GM18511 (cell line): ENCODE results near the gene MFN1.

Experiments
- ATAC-seq: cut with Tn5 transposase; IDR thresholded peaks from one replicate; pipeline ENCODE4 v1.9.1; 2021; ENCODE audit warnings: mild to moderate bottlenecking, moderate library complexity; ENCODE audit not compliant: unreplicated experiment

MFN1 gene

DNA sequence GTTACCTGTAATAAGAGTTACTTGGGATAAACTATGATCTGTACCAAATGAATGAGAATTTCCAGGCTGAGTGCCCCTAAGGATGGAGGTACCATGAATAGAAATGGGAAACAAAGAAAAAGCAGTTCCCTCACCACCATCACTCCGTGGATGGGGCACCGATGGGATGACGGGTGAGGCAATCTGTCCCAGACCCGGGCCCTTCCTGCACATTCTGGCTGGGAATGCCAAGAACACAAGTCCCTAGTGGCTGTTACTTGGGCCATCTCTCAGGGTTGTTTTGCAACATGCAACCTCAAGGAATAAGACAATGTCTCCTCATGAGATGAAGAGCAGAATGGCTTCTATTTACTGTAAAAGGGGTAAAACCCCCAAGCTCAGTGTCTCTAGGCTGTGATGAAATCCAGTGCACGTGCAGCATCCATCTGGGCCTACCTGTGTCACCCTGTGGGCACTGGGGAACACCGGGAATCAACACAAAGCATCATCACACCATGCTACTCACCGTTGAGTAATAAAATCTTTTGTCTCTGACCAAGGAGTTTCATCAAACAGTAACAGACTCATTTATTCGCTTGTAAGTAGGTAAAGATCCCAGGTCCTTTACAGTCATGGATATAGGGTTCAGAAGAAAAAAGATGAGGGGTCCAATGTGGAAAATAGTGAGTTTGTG lies 81.5 kb downstream of the MFN1 start:
- no peak for ATAC-seq

DNA sequence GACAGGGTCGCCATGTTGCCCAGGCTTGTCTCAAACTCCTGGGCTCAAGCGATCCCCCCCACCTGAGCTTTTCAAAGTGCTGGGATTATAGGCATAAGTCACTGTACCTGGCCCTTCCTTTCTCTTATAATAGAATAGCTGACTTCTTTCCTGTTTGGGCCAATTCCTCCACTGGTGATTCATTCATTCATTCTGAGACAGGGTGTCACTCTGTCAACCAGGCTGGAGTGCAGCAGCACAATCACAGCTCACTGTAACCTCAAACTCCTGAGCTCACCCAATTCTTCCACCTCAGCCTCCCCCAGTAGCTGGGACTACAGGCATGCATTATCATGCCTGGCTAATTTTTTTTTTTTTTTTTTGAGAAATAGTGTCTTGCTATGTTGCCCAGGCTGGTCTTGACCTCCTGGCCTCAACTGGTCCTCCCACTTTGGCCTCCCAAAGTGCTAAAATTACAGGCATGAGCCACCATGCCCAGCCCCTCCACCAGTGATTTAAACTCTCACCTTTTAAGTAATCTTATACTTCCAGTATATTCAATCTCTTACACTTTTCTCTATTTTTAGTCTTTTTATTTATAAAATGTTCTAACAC lies 82.9 kb downstream of the MFN1 start:
- no peak for ATAC-seq

DNA sequence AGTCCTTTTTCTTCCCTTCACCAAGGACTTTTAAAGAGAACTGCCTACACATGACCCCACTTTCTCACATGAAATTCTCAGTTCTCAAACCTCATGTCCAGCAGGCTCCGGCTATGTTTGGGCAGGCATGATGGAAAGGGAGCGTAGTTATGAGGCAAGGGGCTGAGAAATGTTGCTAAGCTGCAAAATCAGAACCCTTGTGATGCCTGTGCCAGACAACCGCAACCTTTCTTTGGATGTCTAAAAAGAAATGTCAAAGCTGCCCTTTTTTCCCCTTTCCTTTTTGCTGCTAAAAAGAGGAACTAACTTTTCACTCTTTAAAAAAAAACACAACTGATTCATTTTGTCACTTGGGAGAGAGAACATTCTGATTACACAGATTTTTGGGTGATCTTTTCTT lies 84.5 kb downstream of the MFN1 start:
- ATAC-seq, result peak; percentile 71

DNA sequence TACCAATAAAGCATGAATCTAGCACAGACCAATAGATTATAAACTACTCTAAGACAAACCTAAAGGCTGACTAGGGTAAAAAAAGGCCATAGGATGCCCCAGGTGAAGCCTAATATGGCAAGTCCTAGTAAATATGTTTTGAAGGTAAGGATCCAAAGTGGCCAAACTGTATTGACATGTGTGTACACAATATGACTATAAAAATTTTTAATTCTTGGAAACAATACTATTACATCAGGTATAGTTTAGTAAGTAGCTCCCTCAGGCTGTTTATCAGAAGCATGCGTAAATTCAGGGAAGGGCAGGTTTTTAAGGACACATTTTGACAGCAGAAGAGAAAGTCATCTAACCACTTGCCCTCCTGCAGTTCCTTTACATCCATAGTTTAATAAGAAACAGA lies 84.9 kb downstream of the MFN1 start:
- no peak for ATAC-seq

DNA sequence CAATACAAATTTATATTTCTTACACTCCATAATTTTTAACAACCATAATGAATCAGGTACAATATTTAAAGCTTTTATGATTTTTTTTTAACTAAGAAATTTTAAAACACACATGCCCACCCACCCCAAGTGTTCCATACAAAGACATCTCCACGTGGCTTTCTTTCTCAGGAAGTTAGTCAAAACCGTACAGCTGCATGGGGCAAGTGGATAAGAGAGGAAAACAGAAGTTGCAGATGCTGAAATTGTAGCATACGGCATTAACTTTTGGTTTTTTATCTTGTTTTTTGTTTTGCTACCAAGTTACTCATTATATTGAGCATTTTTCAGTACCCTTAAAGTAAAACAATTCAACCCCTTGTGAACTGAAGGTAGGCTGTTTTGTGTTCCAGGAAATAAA lies 89.0 kb downstream of the MFN1 start:
- ATAC-seq, result no peak

DNA sequence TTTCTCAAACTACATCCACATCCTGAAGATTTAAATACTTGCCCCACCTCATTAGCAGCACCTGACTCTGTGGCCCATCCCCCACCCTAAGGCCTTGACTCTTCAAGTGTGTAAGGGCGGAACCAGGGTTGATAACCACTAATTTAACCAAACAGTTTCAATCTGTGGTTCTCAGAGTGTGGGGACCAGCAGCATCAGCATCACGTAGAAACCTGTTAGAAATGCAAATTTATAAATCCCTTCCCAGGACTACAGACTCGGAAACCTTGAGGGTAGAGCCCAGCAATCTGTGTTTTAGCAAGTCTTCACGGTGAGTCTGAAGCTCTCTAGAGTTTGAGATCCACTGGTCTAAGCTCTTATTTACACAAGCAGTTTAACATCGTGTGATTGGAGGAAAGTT lies 91.3 kb downstream of the MFN1 start:
- peak; percentile 94 for ATAC-seq
